ENCODE results near the gene PLK3. TPM values are rescaled to one million over a fixed set of nuclear protein-coding genes. Genes with fewer than 3 reads are reported as not detected.
A peak's percentile ranks its signal among the peaks of the same experiment; 100 is the strongest.
"Not testable (repeated sequence)": the region's sequence is repeated elsewhere in the genome, so short reads cannot be mapped to it uniquely, and the experiment has no call there.

PLK3 gene
- total RNA-seq, 2 donors from 2014 or later: 3.3 to 9.0 TPM

DNA sequence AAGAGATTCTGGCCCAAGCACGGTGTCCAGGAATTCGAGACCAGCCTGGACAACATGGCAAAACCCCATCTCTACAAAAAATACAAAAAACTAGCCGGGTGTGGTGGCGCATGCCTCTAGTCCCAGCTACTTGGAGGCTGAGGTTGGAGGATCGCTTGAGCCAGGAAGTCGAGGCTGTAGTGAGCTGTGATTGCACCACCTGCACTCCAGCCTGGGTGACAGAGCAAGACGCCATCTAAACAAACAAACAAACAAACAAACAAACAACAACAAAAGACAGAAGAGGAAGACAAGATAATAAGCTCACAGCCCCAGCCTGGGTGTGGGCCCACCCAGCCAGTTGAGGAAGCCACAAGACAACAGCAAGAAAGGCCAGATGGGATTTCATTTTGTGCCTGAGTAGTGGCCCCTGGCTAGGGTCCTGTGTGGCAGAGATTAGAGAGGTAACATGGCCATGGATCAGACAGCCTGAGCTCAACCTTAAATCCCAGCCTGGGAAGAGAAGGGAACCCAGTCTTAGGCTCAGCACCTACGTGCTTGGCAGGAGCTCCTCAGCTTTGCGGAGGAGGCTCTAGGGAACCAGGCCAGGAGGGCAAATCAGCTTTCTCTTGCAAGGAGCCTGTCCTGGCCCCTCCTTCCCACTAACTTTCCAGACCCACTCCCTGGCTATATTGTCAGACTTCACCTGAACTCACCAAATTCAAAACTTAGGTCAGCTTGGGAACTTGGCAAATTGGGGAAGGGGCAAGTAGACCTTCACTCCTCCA, 7.3 kb upstream of the PLK3 start:
- Histone ChIP-seq H3K4me3 (ENCODE audit: low read length) (no peak overlapping the region), H3K36me3 (ENCODE audit: control insufficient read depth, insufficient read depth, low read length) (no peaks in the 10 kb centered on the region), H3K27me3 (ENCODE audit: control insufficient read depth, insufficient read depth, low read length, poor library complexity, severe bottlenecking) (no peaks in the 10 kb centered on the region), H3K9me3 (ENCODE audit: control insufficient read depth, low read length) (no peaks in the 10 kb centered on the region), H3K4me1 (ENCODE audit: control insufficient read depth, insufficient read depth, low read length) (peaks cover 5% of the 10 kb centered on the region), H3K27ac (ENCODE audit: low read depth, low read length) (no peak overlapping the region), H3K9ac (ENCODE audit: extremely low read depth, low read length, poor library complexity, severe bottlenecking) (no peak overlapping the region)
- WGBS, 2 experiments (ENCODE audit: insufficient coverage in 1 of 2, insufficient read length in 1 of 2): 90 to 95% methylated on average over 2 to 9 of the region's 9 CpGs
- TF ChIP-seq CTCF (conservative IDR thresholded peaks at IDR 0.05): no peak
- H3K4me3 Mint-ChIP-seq: no peak overlapping the region
- no peaks in the 10 kb centered on the region for H3K36me3 Mint-ChIP-seq (ENCODE audit: low read depth)
- H3K27ac Mint-ChIP-seq: peak overlapping the region; percentile 83
- H3K9me3 Mint-ChIP-seq: no peaks in the 10 kb centered on the region
- H3K27me3 Mint-ChIP-seq (ENCODE audit: insufficient read depth): no peaks in the 10 kb centered on the region
- H3K4me1 Mint-ChIP-seq: peaks cover 15% of the 10 kb centered on the region
- DNase-seq: peak; percentile 60

- H3K27me3 ChIP-seq (ENCODE audit: control insufficient read depth, insufficient read depth, low read length, poor library complexity, severe bottlenecking); H3K27ac ChIP-seq (ENCODE audit: low read depth, low read length); H3K9me3 Mint-ChIP-seq; H3K27me3 Mint-ChIP-seq (ENCODE audit: insufficient read depth); H3K9ac ChIP-seq (ENCODE audit: extremely low read depth, low read length, poor library complexity, severe bottlenecking); DNase-seq; H3K4me3 ChIP-seq (ENCODE audit: low read length); H3K9me3 ChIP-seq (ENCODE audit: control insufficient read depth, low read length); H3K36me3 ChIP-seq (ENCODE audit: control insufficient read depth, insufficient read depth, low read length); H3K4me1 ChIP-seq (ENCODE audit: control insufficient read depth, insufficient read depth, low read length); H3K27ac Mint-ChIP-seq; H3K4me3 Mint-ChIP-seq; H3K36me3 Mint-ChIP-seq (ENCODE audit: low read depth): not testable (repeated sequence)
- H3K4me1 Mint-ChIP-seq: peaks cover 28% of the 10 kb centered on the region
- 89 to 100% methylated on average over 5 to 7 of the region's 8 CpGs for WGBS, 2 experiments (ENCODE audit: insufficient coverage in 1 of 2, insufficient read length in 1 of 2)
These were observed 2.3 kb upstream of the PLK3 start for GRCh38 chr1:44797886-44798285.

DNA sequence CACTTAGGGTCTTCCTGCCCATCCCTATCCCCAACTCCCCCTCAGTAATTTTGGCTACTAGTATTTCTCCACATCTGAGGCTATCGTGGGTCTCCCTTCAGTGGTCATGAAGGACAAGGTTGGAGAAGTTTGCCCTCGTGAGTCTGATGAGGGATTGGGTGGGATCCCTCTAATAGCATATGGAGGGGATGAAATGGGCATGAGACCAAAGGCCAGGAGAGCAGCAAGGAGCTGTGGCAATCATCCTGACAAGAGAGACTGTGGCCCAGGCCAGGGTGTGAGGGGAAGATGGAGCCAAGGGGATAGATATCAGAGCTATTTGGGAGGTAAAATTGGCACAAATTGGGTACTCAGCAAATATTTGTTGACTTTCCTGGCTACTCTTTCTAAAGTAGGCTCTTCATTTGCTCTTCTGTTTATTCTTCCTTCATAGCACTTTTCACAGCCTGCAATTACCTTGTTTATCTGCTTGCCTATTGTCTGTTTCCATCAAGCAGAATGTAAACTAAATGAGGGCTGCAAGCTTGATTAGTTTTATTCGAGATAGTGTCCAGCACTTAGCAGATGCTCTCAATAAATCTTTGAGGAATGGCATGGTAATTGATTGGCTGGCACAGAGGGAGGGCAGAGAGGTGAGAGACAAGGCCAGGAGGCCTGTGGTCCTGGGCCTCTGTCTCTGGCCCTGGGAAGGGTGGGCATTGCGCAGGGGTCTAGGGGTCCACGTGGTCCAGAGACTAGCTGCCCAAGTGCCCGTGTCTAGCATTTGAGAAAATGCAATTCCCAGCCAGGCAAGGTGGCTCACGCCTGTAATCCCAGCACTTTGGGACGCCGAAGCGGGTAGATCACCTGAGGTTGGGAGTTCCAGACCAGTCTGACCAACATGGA, 1.5 kb upstream of the PLK3 start:
- Mint-ChIP-seq H3K36me3 (ENCODE audit: low read depth) (peaks cover under 1% of the 10 kb centered on the region), H3K4me1 (peaks cover 21% of the 10 kb centered on the region), H3K27me3 (ENCODE audit: insufficient read depth) (peaks cover 2% of the 10 kb centered on the region), H3K4me3 (no peak overlapping the region), H3K27ac (peak overlapping the region; percentile 99), H3K9me3 (no peaks in the 10 kb centered on the region)
- H3K9ac ChIP-seq (ENCODE audit: extremely low read depth, low read length, poor library complexity, severe bottlenecking): no peak overlapping the region
- H3K4me1 ChIP-seq (ENCODE audit: control insufficient read depth, insufficient read depth, low read length): peaks cover 5% of the 10 kb centered on the region
- no peaks in the 10 kb centered on the region for H3K27me3 ChIP-seq (ENCODE audit: control insufficient read depth, insufficient read depth, low read length, poor library complexity, severe bottlenecking)
- WGBS, 2 experiments (ENCODE audit: insufficient coverage in 1 of 2, insufficient read length in 1 of 2): 94 to 97% methylated on average over 6 to 10 of the region's 10 CpGs
- no peak overlapping the region for H3K4me3 ChIP-seq (ENCODE audit: low read length)
- no peak for DNase-seq
- TF ChIP-seq CTCF (conservative IDR thresholded peaks at IDR 0.05): no peak
- no peaks in the 10 kb centered on the region for H3K9me3 ChIP-seq (ENCODE audit: control insufficient read depth, low read length)
- H3K27ac ChIP-seq (ENCODE audit: low read depth, low read length): no peak overlapping the region
- peaks cover 9% of the 10 kb centered on the region for H3K36me3 ChIP-seq (ENCODE audit: control insufficient read depth, insufficient read depth, low read length)
